ENCODE measurements around the gene SHISA4.

The SHISA4 gene

GRCh38 chr1:201880928-201881571 is 7.6 kb upstream of the SHISA4 start:
- Histone ChIP-seq H3K27me3 (no peaks in the 10 kb centered on the region), H3K4me1 (0 out of 2 replicates have a peak, but pooled peaks cover 3% of the 10 kb centered on the region), H3K9me3 (no peaks in the 10 kb centered on the region), H3K4me3 (ENCODE audit: low read depth, low read length) (no peak overlapping the region), H3K36me3 (peaks cover 4% of the 10 kb centered on the region)
- DNase-seq: no peak
- TF ChIP-seq CTCF (IDR thresholded peaks at IDR 0.05; ENCODE audit: low read depth, low read length): no peak

- Histone ChIP-seq H3K9me3 (no peaks in the 10 kb centered on the region), H3K4me3 (ENCODE audit: low read depth, low read length) (no peak overlapping the region), H3K27me3 (no peaks in the 10 kb centered on the region), H3K4me1 (0 out of 2 replicates have a peak, but pooled peaks cover 3% of the 10 kb centered on the region), H3K36me3 (no peaks in the 10 kb centered on the region; the same call in 1 of the 2 replicates)
- no peak for DNase-seq
- no peak for TF ChIP-seq CTCF (IDR thresholded peaks at IDR 0.05; ENCODE audit: low read depth, low read length)
These were observed 7.1 kb upstream of the SHISA4 start for GRCh38 chr1:201881617-201882016.

GRCh38 chr1:201882665-201883132 is 6.0 kb upstream of the SHISA4 start:
- 0 out of 2 replicates have a peak, but pooled peaks cover 3% of the 10 kb centered on the region for H3K4me1 ChIP-seq
- H3K36me3 ChIP-seq: no peaks in the 10 kb centered on the region; the same call in 1 of the 2 replicates
- DNase-seq: no peak
- H3K27me3 ChIP-seq: no peaks in the 10 kb centered on the region
- no peaks in the 10 kb centered on the region for H3K9me3 ChIP-seq
- no peak overlapping the region for H3K4me3 ChIP-seq (ENCODE audit: low read depth, low read length)
- TF ChIP-seq CTCF (IDR thresholded peaks at IDR 0.05; ENCODE audit: low read depth, low read length): no peak; the same call in 1 of the 2 replicates

GRCh38 chr1:201883266-201883665 is 5.4 kb upstream of the SHISA4 start:
- Histone ChIP-seq H3K4me3 (ENCODE audit: low read depth, low read length) (no peak overlapping the region), H3K36me3 (no peaks in the 10 kb centered on the region; the same call in 1 of the 2 replicates), H3K4me1 (0 out of 2 replicates have a peak, but pooled peaks cover 3% of the 10 kb centered on the region), H3K9me3 (no peaks in the 10 kb centered on the region), H3K27me3 (no peaks in the 10 kb centered on the region)
- TF ChIP-seq CTCF (IDR thresholded peaks at IDR 0.05; ENCODE audit: low read depth, low read length): no peak
- DNase-seq: no peak

- Histone ChIP-seq H3K27me3 (no peaks in the 10 kb centered on the region), H3K4me3 (ENCODE audit: low read depth, low read length) (no peak overlapping the region), H3K4me1 (0 out of 2 replicates have a peak, but pooled peaks cover 3% of the 10 kb centered on the region), H3K9me3 (no peaks in the 10 kb centered on the region), H3K36me3 (no peaks in the 10 kb centered on the region)
- no peak for DNase-seq
- TF ChIP-seq CTCF (IDR thresholded peaks at IDR 0.05; ENCODE audit: low read depth, low read length): no peak
These were observed 4.9 kb upstream of the SHISA4 start for GRCh38 chr1:201883786-201884185.

- no peak for TF ChIP-seq CTCF (IDR thresholded peaks at IDR 0.05; ENCODE audit: low read depth, low read length)
- Histone ChIP-seq H3K27me3 (no peaks in the 10 kb centered on the region), H3K4me3 (ENCODE audit: low read depth, low read length) (no peak overlapping the region), H3K9me3 (no peaks in the 10 kb centered on the region), H3K36me3 (no peaks in the 10 kb centered on the region), H3K4me1 (0 out of 2 replicates have a peak, but pooled peaks cover 3% of the 10 kb centered on the region)
- no peak for DNase-seq
These were observed 4.3 kb upstream of the SHISA4 start for GRCh38 chr1:201884425-201884824.

Measured in BE2C (cell line).